ENCODE results near the gene DOCK9.
A peak's percentile ranks its signal among the peaks of the same experiment; 100 is the strongest.
"Not testable (repeated sequence)": the region's sequence is repeated elsewhere in the genome, so short reads cannot be mapped to it uniquely, and the experiment has no call there.

Gene DOCK9

DNA sequence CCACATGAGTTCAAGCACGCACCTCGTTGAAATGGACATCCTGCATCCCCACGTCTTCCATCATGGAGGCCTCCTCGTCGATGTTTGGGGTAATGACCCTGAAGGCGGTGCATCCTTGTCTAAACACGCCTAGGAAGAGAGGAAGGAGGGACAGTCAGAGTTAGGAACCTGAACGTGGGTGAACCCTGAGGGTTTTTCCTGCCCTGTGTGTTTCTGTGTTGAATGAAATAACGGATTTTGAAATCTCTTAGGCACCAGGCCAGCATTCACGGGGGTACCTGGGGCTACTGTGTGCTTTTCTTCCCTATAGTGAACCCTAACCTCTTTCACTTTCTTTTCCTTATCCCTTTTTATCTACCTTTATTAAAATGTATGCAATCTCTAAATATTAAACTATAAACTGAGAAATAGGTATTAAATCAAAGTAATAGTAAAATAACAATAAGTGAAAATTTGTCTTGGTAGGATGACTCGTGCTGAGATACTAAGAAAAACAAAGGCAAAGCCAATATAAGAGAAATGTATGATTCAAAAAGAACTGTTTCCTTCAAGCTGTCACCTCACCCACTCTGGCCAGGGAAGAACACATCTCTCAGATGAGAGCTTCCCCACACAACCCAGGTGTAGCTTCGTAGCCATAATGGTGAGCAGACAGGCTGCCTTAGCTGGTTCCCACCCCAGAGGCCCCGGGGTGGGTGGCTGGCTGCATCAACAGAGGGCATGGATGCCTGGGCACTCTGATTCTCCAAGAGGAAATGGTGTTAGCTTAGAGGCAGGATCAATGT is 153.3 kb downstream of the DOCK9 start:
- DNase-seq (ENCODE audit: low read depth), result peak; percentile 32

DNA sequence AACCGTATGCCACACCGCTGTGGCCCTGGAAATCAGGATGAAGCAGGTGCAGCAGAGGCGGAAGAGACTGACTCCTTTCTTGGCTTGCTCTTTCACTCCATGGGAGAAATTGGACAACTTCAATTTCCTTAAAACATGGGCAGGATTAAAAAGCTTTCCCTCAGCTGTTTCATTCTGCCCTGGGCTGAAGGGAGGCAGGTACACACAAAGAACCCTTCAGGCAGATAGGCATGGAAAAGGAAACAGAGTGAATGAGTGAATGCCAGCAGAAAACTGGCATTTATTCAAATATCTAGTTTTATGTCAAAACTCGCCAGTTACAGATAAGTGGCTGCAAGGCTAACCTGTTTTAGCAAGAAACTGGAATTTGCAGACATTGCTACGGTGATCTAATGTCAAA is 154.4 kb downstream of the DOCK9 start:
- no peak for DNase-seq (ENCODE audit: low read depth)

DNA sequence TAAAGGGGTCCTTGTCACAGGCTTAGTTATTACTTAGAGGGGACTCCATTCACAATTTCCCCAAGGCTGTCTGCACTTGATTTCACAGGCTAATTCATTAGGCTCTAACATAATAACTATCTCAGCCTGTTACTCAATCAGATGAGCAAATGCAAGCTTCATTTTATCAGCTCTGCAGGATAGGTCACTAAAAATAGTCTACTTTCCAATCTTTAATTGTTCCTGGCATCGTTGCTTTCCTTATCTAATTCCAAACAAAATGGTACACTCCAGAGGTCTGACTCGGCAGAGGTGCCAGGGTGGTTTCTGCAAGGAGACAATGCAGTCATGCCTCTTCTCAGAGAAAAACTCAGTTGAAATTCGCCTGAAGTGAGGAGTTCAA is 155.6 kb downstream of the DOCK9 start:
- DNase-seq (ENCODE audit: low read depth), result no peak

DNA sequence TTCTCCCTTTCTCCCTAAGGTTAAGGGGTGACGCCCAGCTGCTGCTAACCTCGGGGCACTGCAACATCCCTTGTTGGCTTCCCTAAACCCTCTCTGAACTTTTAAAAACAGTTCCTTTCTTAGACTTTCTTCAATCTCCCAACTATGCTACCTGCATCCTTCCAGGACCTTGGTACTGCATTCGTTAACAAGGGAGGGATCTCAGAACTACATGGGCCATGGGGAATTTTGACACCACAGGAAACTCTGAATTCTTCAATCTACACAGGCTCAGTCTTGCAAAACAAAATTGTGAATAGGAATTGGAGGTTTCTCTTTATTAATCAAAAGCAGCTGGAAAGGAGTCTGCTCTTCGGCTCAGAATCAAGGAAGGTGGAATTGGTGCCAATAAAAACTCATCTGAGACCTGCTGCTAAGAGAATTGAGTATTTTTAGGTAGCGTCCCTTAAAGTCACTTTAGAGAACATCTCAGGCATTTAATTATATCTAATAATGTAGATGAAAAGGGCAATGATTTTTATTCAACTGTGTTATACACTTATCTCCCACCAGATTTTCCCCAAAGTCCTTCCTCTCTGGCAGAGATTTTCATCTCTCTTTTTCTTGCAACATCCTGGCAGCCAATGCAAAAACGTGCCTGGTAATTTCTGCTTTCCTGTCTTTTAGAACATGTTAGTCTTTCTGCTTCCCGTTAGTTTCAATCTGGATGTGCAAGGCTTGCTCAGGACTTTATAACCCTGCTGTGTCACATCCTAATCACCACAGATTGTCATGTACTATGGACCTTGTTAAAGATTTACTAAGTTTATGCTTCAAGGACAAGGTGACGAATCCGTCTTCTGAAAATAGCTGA is 156.3 kb downstream of the DOCK9 start:
- no peak for DNase-seq (ENCODE audit: low read depth)

DNA sequence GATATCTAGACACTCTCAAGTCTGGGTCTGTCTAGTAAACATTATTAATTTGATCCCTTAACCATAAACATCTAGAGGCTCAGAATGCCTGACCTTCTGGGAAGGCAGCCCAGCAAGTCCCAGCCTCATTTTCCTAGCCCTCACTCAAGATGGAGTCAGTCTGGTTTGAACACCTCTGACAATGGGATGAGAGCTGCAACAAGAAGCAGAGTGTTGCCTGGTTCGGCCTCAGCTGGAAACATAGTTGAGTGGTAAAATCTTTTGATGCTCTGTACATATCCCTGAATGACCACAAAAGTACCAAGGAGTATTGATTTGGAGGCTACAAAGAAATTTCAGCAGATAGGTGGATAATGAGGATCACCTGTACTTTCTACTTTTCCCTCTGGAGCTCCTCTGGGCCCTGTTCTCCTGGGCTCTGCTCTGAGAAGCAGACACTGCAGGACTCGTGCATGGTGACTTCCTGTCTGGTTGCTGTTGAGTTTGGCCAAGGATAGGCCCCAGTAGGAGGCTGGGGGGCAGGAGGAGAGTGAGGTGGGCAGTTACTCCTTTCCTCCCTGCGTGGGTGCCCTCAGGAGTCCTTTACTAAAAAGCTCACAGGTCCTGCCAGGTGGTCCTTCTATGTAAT is 157.0 kb downstream of the DOCK9 start:
- no peak for DNase-seq (ENCODE audit: low read depth)

DNA sequence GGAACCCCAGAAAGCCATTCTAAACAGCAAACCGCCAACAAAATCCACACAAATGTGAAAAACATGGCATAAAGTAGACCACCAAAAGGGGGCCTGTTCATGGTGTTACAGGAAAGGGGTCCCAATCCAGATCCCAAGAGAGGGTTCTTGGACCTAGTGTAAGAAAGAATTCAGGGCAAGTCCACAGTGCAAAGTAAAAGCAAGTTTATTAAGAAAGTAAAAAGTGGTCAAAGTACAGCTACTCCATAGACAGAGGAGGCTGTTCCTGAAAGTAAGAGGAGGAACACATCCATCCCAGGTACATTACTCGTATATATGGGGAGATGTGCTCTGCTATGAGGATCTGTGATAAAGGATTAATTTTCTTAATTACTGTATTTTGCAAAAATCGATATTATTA is 157.6 kb downstream of the DOCK9 start:
- no peak for DNase-seq (ENCODE audit: low read depth)

DNA sequence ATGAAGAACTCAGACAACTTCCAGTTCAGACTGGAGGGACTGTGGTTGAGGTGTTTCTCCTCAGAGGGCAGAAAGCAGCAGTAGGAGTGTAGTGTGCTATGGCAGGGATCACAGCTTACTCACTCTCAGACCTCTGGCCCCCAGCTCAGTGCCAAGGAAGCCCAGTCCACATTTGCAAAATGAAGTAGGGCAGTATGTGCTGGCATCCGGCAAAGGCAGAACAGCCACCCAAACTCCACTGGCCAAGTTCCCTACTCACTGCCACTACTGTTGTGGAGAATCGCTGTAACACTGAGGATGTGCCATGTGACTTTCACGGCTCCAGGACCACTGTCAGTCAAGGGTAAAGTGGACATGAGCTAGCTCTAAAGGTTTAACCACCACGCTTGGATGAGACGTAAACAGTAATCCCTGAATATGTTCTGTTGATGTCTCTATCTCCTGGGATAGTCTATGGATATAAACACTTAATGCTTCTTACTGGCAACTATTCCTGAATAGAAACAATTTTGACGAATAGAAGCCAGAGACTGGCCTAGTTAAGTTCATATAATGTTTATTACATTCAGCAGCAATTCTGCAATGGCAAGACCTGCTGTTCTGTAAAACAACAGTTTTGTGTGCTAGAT is 158.4 kb downstream of the DOCK9 start:
- DNase-seq (ENCODE audit: low read depth), result no peak

DNA sequence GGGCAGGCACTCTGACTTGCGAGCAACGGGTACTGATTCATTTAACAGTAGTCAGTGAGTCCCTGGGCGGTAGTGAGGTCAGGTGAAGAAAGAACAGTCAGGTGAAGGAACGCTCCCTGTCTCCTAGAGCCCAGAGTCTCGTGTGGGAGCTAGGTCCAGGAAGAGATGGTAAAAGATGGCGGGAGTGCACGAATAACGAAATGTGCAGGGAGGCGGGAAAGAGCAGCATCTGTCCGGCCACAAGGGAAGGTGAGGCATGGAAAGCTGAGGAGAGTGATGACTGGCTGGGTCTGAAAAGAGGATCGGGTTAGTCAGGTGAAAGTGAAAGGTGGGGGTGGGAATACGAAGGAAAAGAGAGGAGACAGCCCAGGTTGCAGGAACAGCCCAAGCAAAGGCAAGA is 161.5 kb downstream of the DOCK9 start:
- DNase-seq (ENCODE audit: low read depth), result no peak

DNA sequence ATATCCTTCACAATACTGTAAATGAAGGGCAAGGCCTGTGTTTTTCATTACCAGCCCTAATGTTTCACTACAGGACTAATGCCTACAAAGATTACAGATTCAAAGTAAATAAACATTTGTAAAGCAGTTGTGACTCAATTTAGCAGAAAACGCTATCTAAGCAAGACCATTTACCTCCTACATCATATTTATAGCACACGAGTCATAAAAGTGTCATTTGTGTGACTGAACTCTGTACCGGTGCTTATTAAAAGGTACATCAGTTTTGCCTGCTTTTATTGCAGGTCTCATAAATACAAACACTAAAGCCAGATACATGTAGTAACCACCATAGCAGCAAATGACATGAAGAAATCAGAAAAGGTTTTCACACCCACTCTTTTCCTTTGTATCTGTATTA is 163.9 kb downstream of the DOCK9 start:
- DNase-seq (ENCODE audit: low read depth), result peak; percentile 27

DNA sequence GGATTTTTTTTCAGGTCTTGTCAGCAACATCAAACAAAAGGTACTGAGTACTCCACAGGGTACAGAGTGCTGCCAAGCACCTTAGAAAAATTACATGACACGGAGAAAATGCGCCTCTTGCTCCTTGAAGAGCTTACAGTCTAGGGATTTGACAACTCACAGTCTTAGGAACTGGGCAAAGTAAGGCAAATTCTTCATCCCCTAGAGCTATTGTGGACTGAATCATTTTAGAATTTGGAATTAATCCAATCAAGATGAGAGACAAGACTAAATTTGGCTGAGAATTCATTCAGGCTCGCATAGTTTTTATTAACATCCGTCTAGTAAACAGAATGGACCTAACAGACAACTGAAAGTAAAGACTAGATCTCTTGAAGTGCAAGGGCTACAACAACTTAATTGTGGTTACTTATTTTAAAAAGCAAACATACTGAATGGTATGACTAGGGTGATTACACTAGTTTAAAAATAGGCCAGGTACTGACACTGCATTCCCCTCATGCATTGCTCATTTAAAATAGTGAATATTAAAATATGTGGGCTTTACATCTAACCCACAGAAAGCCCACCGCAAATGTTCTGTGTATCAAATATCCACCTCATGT is 165.6 kb downstream of the DOCK9 start:
- not testable (repeated sequence) for DNase-seq (ENCODE audit: low read depth)

DNA sequence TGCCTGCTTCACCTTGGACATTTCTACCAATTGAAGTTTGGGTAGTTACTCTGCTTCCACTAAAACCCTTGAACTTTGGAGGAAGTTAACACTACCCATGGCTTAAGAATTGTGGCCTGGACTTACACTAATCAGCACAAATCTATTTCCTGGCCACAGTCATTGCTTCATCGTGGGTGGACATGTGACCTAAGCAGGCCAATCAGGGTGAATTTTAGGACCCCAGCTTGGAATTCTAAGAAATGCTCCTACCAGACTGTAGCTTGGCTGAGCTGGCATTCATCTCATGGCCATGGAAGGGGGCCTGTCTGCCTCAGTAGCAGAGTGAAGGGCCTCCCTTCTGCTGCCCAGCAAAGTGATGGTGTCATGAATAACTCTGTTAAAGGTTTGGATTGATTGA is 167.1 kb downstream of the DOCK9 start:
- DNase-seq (ENCODE audit: low read depth), result peak; percentile 31

DNA sequence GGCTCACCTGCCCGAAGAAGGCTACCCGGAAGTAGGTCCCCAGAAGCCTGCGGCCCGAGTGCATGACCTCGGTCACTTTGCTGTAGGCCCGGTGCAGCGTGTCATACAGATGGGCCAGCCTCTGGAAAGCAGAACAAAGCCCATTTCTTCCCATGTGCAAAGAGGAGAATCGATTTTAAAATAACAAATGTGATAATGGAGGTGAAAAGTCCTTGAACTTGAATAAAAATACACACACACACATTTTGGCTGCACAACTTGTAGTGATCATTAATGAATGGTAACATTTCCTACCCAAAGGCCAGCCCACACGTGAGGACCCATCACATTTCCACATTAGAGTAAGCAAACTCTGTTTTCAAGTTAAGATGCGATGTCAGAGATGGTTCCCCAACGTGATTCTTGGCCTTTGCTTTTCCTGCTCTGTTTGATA is 168.5 kb downstream of the DOCK9 start:
- no peak for DNase-seq (ENCODE audit: low read depth)

DNA sequence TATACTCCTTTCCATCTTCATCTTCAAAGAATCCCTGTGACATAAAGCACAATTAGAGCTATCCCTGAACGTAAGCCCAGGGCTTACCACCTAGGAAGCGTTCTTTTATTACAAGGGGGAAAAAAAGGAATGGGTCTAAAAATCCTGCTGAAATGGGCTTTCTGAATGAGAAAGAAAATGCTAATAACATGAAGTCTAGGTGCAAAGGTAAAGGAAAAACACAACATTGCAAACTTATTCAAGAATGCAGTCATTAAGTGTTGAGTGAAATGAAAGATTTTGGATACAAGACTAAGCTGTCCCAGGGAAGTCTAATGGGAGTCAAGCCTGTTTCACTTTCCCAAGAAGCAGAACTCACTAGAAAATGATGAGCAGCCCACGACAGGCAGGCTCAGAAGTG is 170.1 kb downstream of the DOCK9 start:
- no peak for DNase-seq (ENCODE audit: low read depth)

DNA sequence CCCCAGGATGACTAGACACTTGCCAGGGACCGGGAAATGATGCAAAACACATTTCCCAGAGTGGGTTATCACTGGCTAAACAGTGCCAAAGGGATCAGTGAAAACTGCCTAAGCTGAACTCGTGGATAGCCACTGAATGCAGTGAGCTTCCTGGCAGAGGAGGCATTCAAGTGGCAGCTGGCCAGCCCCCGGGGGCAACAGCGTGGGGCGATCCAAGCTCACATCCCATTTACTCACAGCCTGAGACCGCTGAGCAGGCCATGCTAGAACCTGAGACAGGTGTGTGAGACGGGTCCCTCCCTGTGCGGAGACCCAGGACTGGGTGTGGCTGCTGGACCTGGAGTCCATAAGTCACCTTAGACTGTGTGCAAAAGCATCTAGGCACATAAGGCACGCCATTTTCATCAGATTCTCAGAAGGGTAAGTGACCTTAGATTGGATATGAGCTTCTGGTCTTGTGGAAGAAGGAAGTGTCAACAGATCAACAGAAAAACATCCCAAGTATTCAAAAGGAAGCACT is 173.5 kb downstream of the DOCK9 start:
- no peak for DNase-seq (ENCODE audit: low read depth)

DNA sequence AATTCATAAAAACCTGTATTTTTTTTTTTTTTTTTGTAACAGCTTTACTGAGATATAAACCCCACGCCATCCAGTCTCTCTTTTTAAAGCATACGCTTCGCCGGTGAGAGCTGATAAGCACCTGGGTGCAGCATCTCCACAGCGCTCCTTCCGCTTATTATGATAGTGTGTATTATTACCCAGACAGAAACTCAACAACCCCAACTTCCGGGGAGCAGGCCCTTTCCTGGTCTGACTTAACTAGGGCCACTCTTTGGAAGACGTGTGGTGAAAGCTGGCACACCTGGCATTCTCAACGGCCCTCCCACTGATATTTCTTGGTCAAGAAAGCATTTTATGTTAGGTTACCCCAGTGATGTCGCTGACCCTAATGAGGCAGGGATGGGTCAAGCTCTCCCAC is 173.9 kb downstream of the DOCK9 start:
- no peak for DNase-seq (ENCODE audit: low read depth)

DNA sequence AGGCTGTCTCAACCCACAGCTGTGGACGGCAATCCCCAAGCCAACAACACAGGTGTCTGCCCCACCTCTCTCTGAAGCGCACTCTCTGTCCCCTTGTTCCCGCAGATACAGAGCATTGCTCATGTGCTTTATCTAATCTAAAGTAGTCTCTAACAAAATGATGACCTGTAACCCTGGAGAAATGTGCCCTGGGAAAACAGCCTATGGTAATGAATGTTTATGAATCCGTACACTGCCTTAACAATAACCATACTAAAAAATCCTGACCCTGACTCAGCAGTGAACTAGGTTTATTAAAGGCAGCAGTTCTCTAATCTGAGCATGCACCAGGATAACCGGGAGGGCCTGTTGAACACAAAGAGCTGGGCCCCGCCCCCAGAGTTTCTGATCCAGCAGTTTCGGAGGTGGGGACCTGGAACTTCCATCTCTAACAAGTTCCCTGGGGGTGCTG is 174.7 kb downstream of the DOCK9 start:
- no peak for DNase-seq (ENCODE audit: low read depth)

DNA sequence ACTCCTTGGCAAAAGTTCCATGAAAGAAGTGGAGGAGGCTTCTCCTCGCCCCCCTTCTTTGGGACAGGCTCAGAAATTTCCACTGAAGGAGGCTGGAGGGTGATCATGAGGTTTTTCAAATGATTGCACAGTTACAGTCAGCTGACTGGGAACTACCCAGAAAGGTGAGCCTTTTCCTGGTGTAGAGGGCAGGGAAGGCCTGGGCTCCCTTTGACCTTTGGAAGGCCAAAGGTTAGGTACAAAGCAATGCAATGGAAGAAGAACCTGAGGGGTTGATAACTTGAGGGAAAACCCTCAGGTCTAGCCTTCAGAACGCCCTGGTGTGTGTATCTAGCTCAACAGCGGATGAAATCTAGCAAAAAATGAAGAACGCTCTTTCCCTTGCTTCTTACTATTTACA is 175.3 kb downstream of the DOCK9 start:
- no peak for DNase-seq (ENCODE audit: low read depth)

DNA sequence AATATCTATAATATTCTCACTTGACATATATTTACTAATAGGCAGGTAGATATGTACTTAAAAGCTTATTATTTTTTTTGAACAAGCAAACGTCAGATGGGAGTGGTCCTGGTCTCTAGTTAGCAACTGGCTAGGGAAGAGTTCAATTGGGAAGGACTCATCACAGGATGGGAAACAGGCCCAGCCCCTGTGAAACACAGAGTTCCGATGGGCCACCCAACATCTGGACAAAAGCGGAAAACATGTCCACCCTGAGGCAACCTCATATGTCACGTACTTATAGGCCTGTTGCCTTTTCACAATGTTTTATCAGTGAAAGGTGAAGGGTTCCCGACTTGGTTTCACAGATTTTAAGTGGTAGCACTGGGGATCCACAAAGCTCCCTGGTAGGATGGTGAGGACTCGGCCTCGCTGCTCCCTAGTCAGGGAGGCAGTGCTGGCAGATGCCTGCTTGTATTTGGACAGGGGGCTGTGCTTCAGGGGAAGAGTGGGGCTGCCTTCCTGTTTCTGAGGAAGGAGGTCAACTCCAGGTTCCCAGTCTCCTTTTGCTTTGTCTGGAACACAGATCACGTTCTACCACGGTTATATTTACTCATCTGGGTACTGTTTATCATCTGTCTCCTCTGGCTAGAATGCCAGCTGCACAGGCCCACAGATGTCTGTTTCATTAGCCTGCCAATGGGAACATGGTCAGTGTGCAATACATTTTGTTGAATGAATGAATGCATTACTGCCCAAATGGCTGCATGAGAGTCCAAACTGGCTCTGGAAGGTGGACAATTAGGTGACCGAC is 176.0 kb downstream of the DOCK9 start:
- no peak for DNase-seq (ENCODE audit: low read depth)

DNA sequence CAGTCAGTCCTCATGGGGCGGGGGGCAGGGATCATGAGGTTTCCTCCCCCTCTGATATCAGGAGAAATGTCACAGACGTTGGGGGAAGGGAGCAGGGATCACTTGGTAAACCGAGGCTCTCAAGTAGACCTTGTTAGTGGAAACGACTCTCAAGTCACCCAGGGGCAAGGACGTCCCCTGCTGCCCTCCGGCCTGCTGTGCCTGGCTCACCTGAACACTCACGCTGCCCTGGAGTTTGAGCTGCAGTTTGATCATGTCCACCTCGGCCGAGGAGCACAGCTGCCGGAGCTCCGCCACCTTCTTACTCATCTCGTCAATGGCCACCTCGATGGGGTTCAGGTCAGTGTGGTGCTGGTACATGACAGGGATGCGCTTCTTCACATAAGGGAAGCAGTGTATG is 177.8 kb downstream of the DOCK9 start:
- no peak for DNase-seq (ENCODE audit: low read depth)

DNA sequence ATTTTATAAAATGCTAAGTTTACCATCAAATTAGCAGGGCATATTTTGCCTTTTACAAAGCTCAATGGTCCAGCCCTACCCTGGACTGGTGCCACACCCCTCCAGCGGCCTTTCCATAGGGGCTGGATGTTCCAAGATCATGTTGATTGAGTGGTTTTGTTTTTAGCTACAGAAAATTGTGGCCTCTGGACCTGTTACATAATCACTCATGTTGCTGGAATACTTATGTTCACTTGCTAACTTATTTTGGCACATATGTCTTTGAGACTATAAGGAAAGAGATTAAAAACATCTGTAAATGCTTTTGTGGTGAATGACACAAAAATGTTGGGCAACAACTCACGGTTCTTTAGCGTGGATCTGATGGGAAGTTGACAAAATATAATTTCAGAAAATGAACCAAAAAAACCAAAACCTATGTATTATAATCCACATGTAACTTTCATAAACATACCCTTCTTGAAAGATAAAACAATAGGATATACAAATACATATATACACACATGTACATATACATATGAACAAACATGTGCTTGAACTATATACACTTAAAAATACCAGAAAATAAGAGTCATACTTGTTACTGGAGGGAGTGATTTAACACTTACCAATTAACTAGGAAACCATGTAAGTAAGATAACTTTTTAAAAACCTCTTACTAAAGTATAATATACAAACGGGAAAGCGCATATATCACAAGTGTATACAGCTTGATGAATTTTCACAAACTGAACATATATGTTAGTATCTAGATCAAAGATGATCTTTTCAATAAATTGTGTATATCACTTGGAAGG is 178.8 kb downstream of the DOCK9 start:
- peak; percentile 8 for DNase-seq (ENCODE audit: low read depth)

Measured in ELR (cell line).